HG03045 (cell line): Measurements from ENCODE around the gene WDR18.

Experiments
- ATAC-seq: cut with Tn5 transposase; IDR thresholded peaks from one replicate; pipeline ENCODE4 v1.9.1; 2021; ENCODE audit warnings: mild to moderate bottlenecking, moderate library complexity; ENCODE audit not compliant: unreplicated experiment

WDR18 gene

GRCh38 chr19:984165-984967, at the start of gene WDR18:
WDR18 (plus strand) TSS chr19:984345; CDS start chr19:984354, 9 bp downstream.
- ATAC-seq, result peak; percentile 78

DNA sequence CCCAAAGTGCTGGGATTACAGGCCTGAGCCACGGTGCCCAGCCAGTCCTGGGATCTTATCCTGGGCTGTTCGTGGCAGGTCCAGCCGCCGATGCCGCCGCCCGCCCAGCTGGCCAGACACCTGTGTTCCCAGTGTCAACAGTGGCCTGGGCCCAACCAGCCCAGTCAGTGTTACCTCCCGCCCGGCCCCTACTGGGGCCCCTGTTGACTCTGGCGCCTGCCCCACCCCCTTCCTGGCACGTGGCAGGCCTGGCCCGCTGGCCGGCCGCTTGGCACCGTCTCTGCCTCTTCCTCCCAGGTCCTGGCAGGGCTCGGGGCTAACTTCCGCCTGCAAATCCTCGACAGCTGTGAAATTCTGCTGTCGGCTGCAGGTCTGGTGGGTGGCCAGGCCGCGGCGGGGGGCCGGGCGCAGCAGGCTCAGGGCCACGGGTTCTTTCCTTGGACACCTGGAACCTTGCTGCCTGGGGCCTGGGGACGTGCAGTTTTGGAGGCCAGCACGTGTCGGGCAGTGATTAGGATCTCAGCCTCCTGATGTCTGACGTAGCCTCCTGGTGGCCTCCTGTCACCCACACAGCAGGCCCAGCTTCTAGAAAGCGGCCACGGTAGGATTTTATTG, 49.2 kb upstream of the WDR18 start:
- no peak for ATAC-seq

DNA sequence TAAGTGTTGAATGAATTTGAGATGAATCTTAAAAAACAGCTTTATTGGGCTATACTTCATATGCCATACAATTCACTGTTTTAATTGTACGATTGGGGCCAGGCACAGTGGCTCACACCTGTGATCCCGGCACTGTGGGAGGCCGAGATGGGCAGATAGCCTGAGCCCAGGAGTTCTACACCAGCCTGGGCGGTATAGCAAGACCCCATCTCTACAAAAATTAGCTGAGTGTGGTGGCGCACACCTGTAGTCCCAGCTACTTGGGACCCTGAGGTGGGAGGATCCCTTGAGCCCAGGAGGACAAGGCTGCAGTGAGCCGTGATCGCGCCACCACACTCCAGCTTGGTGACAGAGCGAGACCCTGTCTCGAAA, 48.0 kb upstream of the WDR18 start:
- no peak for ATAC-seq

DNA sequence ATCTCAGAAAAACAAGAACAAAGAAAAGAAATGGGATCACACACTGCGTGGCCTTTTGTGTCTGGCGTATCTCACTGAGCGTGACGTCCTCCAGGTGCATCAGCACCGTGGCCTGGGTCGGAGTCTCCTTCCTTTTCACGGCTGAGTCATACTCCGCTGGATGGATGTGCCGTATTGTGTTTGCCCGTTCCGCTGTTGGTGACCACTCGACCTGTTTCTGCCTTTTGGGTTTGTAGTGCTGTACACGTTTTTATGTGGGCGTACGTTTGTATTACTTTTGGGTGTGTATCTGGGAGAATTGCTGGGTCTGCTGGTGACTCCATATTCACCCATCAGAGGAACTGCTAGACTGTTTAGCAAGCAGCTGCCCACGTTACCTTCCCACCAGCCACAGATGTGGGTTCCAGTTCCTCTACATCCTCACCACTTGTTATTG, 46.9 kb upstream of the WDR18 start:
- ATAC-seq, result no peak

- no peak for ATAC-seq
These were observed 45.8 kb upstream of the WDR18 start for GRCh38 chr19:938233-938923.

- ATAC-seq, result no peak
These were observed 44.7 kb upstream of the WDR18 start for GRCh38 chr19:939439-939838.

GRCh38 chr19:939922-940321, 44.2 kb upstream of the WDR18 start:
- no peak for ATAC-seq

- no peak for ATAC-seq
These were observed 43.4 kb upstream of the WDR18 start for GRCh38 chr19:940591-941291.

- ATAC-seq, result no peak
These were observed 42.6 kb upstream of the WDR18 start for GRCh38 chr19:941292-942132.

GRCh38 chr19:942133-942645, 42.0 kb upstream of the WDR18 start:
- no peak for ATAC-seq

GRCh38 chr19:943551-944170, 40.5 kb upstream of the WDR18 start:
- no peak for ATAC-seq

DNA sequence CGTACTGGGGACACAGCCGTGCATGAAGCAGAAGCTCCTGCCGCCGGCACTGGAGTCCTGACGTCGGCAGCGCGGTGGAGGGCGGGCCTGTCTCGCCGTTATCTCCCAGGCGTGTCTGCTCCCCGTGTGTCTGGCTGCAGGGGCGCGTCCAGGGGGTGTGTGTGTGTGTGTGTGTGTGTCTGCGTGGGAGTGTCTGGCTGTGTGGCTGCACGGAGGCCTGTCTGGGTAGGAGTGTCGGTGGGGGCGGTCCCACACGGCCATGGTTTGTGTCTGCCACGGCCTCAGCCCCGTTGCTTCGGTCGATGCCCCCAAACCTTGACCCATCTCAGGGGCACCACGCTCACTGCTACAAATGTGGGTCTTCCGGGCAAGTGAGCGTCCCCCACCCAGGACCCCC, 40.0 kb upstream of the WDR18 start:
- no peak for ATAC-seq

DNA sequence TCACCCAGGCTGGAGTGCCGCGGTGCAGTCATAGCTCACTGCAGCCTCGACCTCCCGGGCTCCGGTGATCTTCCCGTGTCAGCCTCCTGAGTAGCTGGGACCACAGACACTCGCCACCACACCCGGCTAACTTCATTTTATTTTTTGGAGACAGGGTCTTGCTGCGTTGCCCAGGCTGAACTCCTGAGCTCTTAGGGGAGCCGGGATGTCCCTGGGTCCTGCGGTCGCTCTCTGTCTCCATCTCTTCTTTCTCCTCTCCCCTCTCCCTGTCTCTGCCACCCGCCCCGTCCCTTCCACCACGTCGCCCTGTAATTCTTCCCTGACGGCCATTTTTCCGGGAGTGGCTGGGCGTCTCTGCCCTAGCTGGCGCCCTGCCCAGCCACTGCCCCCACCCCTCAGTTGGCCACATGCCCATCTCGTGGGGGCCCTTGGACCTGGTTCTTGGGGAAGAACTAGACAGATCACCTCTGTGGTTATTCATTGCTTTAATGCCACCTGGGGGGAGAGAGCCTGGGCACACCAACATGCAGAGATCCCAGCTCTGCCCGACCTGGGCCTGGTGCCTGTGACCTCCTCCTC, 39.4 kb upstream of the WDR18 start:
- no peak for ATAC-seq

DNA sequence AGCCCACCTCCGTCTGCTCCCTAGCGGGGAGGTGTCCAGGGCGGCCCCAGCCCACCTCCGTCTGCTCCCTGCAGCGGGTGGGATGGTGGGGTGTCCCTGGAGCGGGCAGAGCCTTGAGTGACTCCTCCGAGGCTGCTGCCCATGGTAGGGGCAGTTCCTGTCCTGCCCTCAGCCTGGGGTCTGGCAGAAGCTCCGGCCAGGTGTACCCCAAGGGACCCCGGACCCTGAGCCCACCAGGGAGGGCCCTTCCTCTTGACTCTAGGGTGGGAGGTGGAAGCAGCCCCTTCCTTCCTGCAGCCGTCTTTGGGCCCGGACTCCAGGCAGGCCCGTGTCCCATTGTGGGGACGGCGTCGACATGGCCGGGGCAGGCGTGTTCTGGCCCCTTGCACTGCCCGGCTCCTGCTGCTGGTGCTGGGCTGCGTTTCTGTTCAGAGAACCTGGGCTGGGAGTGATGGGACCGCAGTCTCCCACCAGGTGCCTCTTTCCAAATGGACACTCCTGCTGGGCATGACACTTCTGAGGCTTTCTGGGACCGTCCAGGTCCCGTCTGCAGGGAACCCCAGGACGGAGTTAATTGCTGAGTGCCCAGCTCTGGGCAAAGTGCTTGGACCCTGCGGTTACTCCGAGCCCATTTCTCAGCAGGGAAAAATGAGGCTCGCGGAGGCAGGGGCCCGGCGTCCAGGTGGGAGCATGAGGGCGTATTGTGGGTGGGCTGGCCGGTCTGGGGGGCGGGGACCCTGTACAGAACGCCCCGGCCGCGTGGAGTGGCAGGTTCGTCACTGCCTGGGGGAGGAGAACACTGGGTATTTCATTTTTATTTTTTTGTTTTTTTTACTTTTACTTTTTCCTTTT, 38.5 kb upstream of the WDR18 start:
- no peak for ATAC-seq

DNA sequence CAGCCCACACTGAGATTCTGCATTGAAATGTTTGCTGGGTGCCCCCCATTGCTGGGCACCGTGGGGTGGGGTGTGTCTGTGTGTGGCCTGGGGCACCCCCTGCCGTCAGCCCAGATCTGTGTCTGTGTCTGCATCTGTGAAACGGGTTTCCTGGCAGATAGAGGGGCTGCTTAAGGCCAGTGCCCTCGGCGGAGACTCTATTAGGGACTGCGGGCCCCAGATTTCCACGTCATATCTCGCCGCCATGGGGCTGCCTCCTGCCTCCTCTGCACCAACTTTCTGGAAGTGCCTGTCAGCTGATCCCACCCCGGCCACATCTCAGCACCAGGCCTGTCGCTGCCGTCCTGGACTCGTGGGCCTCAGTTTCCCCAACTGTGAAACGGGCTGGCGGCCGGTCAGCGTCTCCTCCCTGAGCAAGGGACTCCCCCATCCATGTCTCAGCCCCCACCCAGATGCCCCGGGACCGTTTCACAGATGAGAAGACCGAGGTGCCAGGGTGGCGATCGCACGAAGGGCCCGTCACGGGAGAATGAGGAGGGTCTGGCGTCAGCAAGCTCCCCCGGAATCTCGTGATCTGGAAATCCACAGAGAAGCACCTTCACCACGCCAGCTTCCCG, 36.9 kb upstream of the WDR18 start:
- ATAC-seq, result peak; percentile 4

DNA sequence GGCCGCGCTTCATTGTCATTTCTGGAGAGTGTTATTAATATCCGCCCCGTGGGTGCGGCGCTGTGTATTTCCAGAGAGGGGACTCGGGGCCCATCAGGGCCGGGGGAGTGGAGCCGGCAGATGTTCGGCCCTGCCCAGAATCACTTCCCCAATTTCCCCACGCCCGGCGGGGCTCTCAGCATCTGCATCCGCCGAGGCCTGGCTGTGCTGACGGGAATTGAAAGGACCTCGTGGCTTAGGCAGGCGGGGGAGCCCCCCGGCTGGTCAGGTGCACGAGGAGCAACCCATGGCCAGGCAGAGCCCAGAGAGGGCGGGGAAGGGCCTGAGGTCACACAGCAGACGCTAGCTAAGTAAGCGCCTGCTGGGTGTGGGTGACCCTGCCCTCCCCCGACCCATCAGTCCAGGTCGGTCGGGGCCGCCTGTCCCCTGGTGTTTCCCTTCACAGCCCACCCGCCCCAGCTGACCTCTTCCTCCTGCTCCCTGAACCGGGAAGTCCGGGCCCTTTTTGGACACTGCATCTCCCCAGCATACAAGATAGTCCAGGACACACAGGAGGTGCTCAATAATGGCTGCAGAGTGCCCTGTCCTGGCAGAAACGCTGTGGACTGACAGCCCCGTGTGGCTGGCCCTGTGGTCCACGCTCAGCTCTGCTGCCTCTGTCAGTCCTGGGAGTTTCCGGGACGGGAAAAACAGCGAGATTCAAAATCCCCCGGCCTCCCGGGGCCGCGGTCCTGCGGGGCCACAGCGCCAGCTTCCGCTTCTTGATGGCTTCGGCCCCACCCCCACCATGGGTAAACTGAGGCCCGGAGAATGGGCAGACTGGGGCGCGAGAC, 36.2 kb upstream of the WDR18 start:
- peak; percentile 66 for ATAC-seq

GRCh38 chr19:948842-949496, 35.2 kb upstream of the WDR18 start:
- no peak for ATAC-seq
